GDM1 (cell line): ENCODE results near the gene MRPL17.
"Not testable (repeated sequence)": the region's sequence is repeated elsewhere in the genome, so short reads cannot be mapped to it uniquely, and the experiment has no call there.

ENCODE experiments used
- DNase-seq: peaks from one replicate; lab custom pipeline; 2025; lab: John Stamatoyannopoulos, UW

Gene MRPL17

GRCh38 chr11:6682936-6683861, at the start of gene MRPL17:
Gene MRPL17 (minus strand): TSS chr11:6683340. CDS start chr11:6683296, 44 bp downstream.
- DNase-seq = peak; percentile 99

DNA sequence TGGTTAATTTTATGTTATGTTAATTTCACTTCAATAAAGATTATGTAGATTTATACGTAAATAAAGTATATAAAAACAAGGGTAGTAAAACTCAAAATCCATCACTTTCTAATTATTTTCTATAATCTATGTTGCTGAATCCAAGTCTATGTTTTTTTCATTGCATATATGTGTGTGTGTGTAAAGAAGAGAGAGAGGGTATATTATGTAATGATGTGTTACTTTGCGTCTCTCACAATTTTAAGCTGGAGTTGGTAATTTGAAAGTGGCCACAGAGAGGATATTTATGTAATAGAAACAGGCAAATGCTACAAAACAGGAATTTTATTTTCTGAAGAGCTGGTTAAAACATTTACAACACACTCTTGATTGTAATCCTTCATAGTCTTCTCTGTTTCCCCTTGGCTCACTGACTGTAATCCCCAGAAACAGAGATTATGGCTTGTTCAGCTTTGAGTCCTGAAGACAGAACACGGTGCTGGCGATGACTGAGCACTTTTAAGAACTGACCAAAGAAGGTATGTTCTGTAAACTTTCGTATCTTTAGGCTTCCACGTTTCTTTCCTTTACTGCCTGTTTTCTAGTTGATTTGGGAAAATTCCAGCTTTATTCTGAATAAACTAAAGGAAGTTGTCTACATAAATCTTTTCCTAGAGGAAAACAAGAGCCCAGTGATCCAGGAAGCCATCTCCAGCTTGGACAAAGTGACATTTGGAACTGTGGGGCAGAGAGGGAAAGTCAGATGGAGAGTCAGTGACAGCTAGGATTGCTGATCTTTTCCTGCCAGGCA, 45.0 kb upstream of the MRPL17 start:
- no peak for DNase-seq

DNA sequence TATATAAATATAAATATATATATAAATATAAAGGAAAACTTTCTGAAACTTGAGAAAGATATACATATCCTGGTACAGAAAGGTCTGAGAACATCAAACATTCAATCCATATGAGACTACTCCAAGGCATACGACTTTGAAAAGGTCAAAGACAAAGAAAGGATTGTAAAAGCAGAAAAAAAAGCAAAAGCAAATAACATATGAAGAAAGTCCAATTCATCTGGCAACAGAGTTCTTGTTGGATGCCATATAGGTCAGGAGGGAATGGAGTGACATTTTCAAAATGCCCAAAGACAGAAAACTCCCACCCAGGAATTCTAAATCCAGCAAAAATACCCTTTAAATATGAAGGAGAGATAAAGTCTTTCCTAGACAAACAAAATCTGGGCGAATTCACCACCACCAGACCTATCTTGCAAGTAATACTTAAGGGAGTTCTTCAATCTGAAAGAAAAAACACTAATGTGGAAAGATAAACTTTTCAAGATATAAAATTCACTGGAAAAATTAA, 42.3 kb upstream of the MRPL17 start:
- DNase-seq = no peak

DNA sequence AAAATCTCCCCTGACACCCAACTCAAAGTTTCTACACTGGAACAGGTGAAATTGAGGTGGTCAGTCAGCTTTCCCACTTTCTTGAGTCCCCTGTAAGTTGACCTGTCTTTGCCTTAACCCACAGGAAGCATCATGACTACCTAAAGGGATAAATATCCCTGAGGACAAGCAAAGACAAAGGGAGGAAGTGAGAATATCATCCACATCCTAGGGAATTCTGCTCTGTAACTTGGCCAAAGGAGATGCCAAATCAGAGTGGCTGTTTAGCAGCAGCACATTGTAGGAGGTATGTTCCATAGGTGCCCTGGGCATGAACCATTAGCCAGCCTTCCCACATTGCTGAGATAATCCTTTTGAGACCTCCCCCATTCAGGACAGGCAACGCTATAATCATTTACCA, 40.9 kb upstream of the MRPL17 start:
- no peak for DNase-seq

- DNase-seq = no peak
Observed at GRCh38 chr11:6721343-6721742, 38.2 kb upstream of the MRPL17 start.

- DNase-seq = no peak
Observed at GRCh38 chr11:6719576-6719975, 36.4 kb upstream of the MRPL17 start.

GRCh38 chr11:6717426-6717825, 34.3 kb upstream of the MRPL17 start:
- no peak for DNase-seq

GRCh38 chr11:6711552-6711951, 28.4 kb upstream of the MRPL17 start:
- not testable (repeated sequence) for DNase-seq

DNA sequence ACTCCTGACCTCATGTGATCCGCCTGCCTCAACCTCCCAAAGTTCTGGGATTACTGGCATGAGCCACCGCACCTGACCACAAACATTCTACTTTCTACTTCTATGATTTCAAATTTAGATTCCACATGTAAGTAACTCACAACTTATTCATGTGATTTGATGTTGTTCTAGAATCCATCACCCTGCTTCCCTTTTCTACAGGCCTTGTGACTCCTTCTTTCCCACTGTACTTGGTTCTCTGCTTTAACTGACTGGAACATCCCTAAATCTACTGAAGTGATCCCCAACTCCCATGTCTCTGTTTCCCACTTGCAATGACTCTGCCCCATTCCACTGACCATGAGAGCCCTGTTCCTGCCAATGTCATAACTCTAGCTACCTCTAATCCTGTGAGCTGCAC, 25.7 kb upstream of the MRPL17 start:
- no peak for DNase-seq

DNA sequence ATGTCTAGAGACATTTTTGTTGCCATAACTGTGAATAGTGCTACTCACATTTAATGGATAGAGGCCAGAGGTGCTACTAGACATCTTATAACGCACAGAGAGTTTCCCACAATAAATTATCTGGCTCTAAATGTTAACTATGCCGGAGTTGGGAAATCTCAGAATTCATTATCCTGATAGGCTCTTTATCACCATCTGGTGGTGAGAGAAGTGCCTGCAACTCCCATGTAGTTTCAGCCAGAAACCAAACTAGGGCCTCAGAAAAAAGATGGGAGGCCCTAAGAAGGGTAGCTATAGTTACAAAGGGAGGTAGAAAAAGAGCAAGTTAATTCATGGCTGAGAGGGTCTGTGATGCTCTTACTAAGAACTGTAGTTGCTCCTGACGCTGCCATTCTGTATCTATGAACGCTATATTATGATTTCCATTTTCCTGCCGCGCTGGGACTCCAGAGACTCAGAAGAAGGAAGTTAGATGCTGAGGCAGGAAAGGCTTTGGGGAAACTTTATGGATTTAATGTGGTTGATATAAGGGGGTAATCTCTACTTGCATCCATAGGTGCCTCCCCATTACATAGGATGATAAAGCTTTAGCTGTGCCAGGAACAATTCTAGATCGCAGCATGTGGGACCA, 22.9 kb upstream of the MRPL17 start:
- no peak for DNase-seq

GRCh38 chr11:6703247-6704063, 20.3 kb upstream of the MRPL17 start:
- DNase-seq = peak; percentile 48

DNA sequence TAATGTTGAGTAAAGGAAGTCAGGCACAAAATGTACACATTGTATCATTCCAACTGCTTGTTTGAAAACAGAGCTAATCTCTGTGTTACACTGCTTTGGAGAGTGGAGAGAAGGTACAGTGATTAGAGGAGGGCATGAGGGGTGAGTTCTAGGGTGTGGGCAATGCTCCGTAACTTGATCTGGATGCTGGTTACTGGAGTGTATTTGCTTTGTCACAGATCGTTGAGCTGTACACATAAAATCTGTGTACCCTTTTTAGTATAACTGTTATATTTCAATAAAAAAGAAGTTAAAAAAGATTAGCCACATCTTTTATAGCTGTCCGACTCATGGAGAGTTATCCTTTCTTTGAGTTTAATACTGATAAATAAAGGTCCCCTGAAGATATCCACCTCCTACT, 18.8 kb upstream of the MRPL17 start:
- not testable (repeated sequence) for DNase-seq

DNA sequence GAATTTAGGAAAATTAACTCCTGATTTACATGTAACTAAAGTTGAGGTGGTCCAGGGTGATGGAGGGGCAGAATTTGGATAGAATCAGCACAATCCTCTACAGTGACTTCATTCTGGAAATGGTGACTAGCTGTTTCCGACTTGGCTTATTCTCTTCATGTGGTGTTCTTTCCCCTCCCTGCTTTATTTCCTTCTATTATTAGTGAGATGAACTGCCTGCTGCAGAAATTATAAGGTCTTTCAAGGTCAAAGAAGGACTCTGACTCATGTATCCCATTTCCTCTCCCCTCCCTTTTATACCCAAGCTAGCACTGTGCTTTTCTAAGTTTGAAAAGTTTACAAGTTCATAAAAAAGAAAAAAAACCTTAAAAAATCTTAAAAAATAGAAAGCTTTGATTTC, 12.2 kb upstream of the MRPL17 start:
- no peak for DNase-seq

GRCh38 chr11:6694229-6694535, 11.0 kb upstream of the MRPL17 start:
- DNase-seq = no peak

GRCh38 chr11:6693342-6694228, 10.4 kb upstream of the MRPL17 start:
- DNase-seq = no peak

DNA sequence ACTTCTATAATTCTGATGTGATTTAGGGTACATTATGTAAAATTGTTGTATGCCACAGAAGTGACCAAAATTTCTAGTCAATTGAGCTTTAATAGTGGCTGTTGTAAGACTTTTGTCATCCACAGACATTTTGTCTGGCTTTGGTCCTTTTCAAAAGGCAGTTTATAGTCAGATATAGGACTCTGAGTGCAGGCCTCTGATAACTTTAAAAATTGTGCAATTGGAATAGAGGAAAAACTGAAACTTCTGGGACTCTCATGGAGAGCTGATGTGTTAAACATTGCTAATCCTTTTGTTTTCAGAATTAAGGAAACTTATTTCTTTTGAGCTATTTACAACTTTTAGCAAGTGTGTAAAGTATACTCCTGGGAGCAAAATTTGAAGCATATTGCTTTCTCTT, 9.0 kb upstream of the MRPL17 start:
- DNase-seq = no peak

GRCh38 chr11:6690431-6691132, 7.4 kb upstream of the MRPL17 start:
- not testable (repeated sequence) for DNase-seq

GRCh38 chr11:6687876-6688275, 4.7 kb upstream of the MRPL17 start:
- no peak for DNase-seq

GRCh38 chr11:6686006-6686405, 2.9 kb upstream of the MRPL17 start:
- DNase-seq = no peak

- not testable (repeated sequence) for DNase-seq
Observed at GRCh38 chr11:6684068-6684467, 928 bp upstream of the MRPL17 start.
